ENCODE results near the gene TSPAN3. TPM values are rescaled to one million over a fixed set of nuclear protein-coding genes. Genes with fewer than 3 reads are reported as not detected.

Gene TSPAN3
- 1,000 to 10,000 TPM in 2 of 4 donors, 100 to 1,000 TPM in 2; 218 to 1,125 (median 697) TPM for total RNA-seq

GRCh38 chr15:77070495-77071304, at the start of gene TSPAN3:
TSS of gene TSPAN3 (minus strand) at chr15:77071109. CDS start at chr15:77070954, 155 bp downstream.
- peak; percentile 93 for ATAC-seq (ENCODE audit: low FRiP score)
- peak; percentile 73 for DNase-seq (ENCODE audit: low spot score)
- TF ChIP-seq CTCF (IDR thresholded peaks at IDR 0.05): no peak

- no peak for DNase-seq (ENCODE audit: low spot score)
- no peak for TF ChIP-seq CTCF (IDR thresholded peaks at IDR 0.05)
- ATAC-seq (ENCODE audit: low FRiP score): no peak
These were observed 49.7 kb upstream of the TSPAN3 start for GRCh38 chr15:77120576-77120975.

GRCh38 chr15:77119446-77119845, 48.5 kb upstream of the TSPAN3 start:
- ATAC-seq (ENCODE audit: low FRiP score) (no peak), DNase-seq (ENCODE audit: low spot score) (no peak)
- no peak for TF ChIP-seq CTCF (IDR thresholded peaks at IDR 0.05)

GRCh38 chr15:77118882-77119321, 48.0 kb upstream of the TSPAN3 start:
- ATAC-seq (ENCODE audit: low FRiP score) (no peak), DNase-seq (ENCODE audit: low spot score) (no peak)
- TF ChIP-seq CTCF (IDR thresholded peaks at IDR 0.05): no peak

- no peak for TF ChIP-seq CTCF (IDR thresholded peaks at IDR 0.05)
- ATAC-seq (ENCODE audit: low FRiP score): no peak
These were observed 44.3 kb upstream of the TSPAN3 start for GRCh38 chr15:77115179-77115578.

GRCh38 chr15:77112838-77113504, 42.1 kb upstream of the TSPAN3 start:
- DNase-seq (ENCODE audit: low spot score) (no peak), ATAC-seq (ENCODE audit: low FRiP score) (no peak)
- no peak for TF ChIP-seq CTCF (IDR thresholded peaks at IDR 0.05)

More at GRCh38 chr15:77115179-77115578, 44.3 kb upstream of the TSPAN3 start:
- DNase-seq (ENCODE audit: low spot score): no peak

All from omental fat pad (tissue), 4 donors.